ENCODE results near the gene ACAP1. TPM values are rescaled to one million over a fixed set of nuclear protein-coding genes. Genes with fewer than 3 reads are reported as not detected.

ACAP1 gene
- total RNA-seq, 1 experiment from 2014 or later, result 8.8 TPM

GRCh38 chr17:7389924-7390910 is 53.9 kb downstream of the ACAP1 start:
- no peak for DNase-seq (ENCODE audit: low read depth, low spot score)
- no peak overlapping the region for H3K9ac ChIP-seq (ENCODE audit: low read length)

GRCh38 chr17:7391307-7391706 is 55.0 kb downstream of the ACAP1 start:
- Histone ChIP-seq H4K20me1 (ENCODE audit: insufficient read depth) (no peaks in the 10 kb centered on the region), H2AFZ (ENCODE audit: low read depth, low read length, poor library complexity, severe bottlenecking) (no peak overlapping the region), H3K79me2 (ENCODE audit: insufficient read depth, low read length) (0 out of 2 replicates have a peak, but pooled peaks cover 7% of the 10 kb centered on the region), H3K4me2 (ENCODE audit: low read length) (no peak overlapping the region), H3K4me3 (replicated peaks in 1 of 2; ENCODE audit: low read depth in 1 of 2, low read length in 2 of 2) (no peak overlapping the region), H3K27ac (ENCODE audit: low read depth, low read length) (no peak overlapping the region), H3K9ac (ENCODE audit: low read length) (no peak overlapping the region), H3K9me3 (ENCODE audit: control insufficient read depth in 1 of 2, insufficient read depth in 1 of 2, low read depth in 1 of 2, low read length in 2 of 2) (no peaks in the 10 kb centered on the region), H3K9me2 (ENCODE audit: insufficient read depth) (no peaks in the 10 kb centered on the region), H3K36me3 (ENCODE audit: control insufficient read depth in 1 of 2, insufficient read depth in 2 of 2, low read length in 2 of 2) (peaks cover 10 to 18% of the 10 kb centered on the region in 2 experiments; a peak in 3 of 4 replicates), H3K4me1 (ENCODE audit: control insufficient read depth in 1 of 2, insufficient read depth in 2 of 2, low read length in 2 of 2) (peaks cover 7 to 22% of the 10 kb centered on the region in 2 experiments; a peak in 3 of 4 replicates), H3K27me3 (ENCODE audit: insufficient read depth, low read length) (no peaks in the 10 kb centered on the region)
- DNase-seq (ENCODE audit: low read depth, low spot score) (no peak), ATAC-seq (no peak)
- ChIA-PET POLR2A (no interaction called here), RAD21 (ENCODE audit: low non-redundant PET in 1 of 2, low total read pairs in 2 of 2, uncharacterized antibody in 2 of 2, unreplicated experiment in 2 of 2) (no interaction called here), CTCF (no interaction called here)
- intact Hi-C loops (cut with micrococcal nuclease), result loop anchor here (5.0 kb wide), 1 partner anchor 34 kb away; the partner anchor contains the start of gene TMEM95
- BruUV-seq (replicated peaks), result no TSS peak
- TF ChIP-seq ZFX (IDR thresholded peaks at IDR 0.05) (no peak), SRF (IDR thresholded peaks at IDR 0.05; ENCODE audit: low read depth) (no peak), MAX (IDR thresholded peaks at IDR 0.05) (no peak), ATF3 (IDR thresholded peaks at IDR 0.05) (no peak), YY1 (IDR thresholded peaks at IDR 0.05; ENCODE audit: extremely low read depth, insufficient replicate concordance, low read depth, low read length) (no peak), ZBTB33 (IDR thresholded peaks at IDR 0.05; ENCODE audit: extremely low read depth, insufficient replicate concordance, low read length) (no peak), JUND (IDR thresholded peaks at IDR 0.05) (no peak), CEBPB (IDR thresholded peaks at IDR 0.05; ENCODE audit: low read depth) (no peak), SIN3A (IDR thresholded peaks at IDR 0.05; ENCODE audit: low read depth) (no peak), POLR2AphosphoS5 (IDR thresholded peaks at IDR 0.05; ENCODE audit: low read depth, low read length) (no peak)

More at GRCh38 chr17:7389924-7390910, 53.9 kb downstream of the ACAP1 start:
- Histone ChIP-seq H3K27ac (ENCODE audit: low read depth, low read length) (no peak overlapping the region), H3K9me3 (ENCODE audit: control insufficient read depth in 1 of 2, insufficient read depth in 1 of 2, low read depth in 1 of 2, low read length in 2 of 2) (no peaks in the 10 kb centered on the region), H3K4me3 (replicated peaks in 1 of 2; ENCODE audit: low read depth in 1 of 2, low read length in 2 of 2) (no peak overlapping the region), H3K9me2 (ENCODE audit: insufficient read depth) (no peaks in the 10 kb centered on the region), H3K79me2 (ENCODE audit: insufficient read depth, low read length) (0 out of 2 replicates have a peak, but pooled peaks cover 7% of the 10 kb centered on the region), H4K20me1 (ENCODE audit: insufficient read depth) (no peaks in the 10 kb centered on the region), H3K36me3 (ENCODE audit: control insufficient read depth in 1 of 2, insufficient read depth in 2 of 2, low read length in 2 of 2) (peaks cover 10 to 18% of the 10 kb centered on the region in 2 experiments; a peak in 3 of 4 replicates), H2AFZ (ENCODE audit: low read depth, low read length, poor library complexity, severe bottlenecking) (no peak overlapping the region), H3K4me2 (ENCODE audit: low read length) (no peak overlapping the region), H3K4me1 (ENCODE audit: control insufficient read depth in 1 of 2, insufficient read depth in 2 of 2, low read length in 2 of 2) (peaks cover 6 to 17% of the 10 kb centered on the region in 2 experiments; a peak in 3 of 4 replicates), H3K27me3 (ENCODE audit: insufficient read depth, low read length) (no peaks in the 10 kb centered on the region)
- ChIA-PET POLR2A (interaction anchor here (1.2 kb wide), 1 partner anchor 11 kb away, joined by 3 read pairs; no protein-coding TSS in a partner anchor), CTCF (no interaction called here), RAD21 (ENCODE audit: low non-redundant PET in 1 of 2, low total read pairs in 2 of 2, uncharacterized antibody in 2 of 2, unreplicated experiment in 2 of 2) (no interaction called here)
- intact Hi-C loops (cut with micrococcal nuclease), result loop anchor here (5.0 kb wide), 1 partner anchor 33 kb away; the partner anchor contains the start of gene TMEM95
- TF ChIP-seq FOSL1 (IDR thresholded peaks at IDR 0.05; ENCODE audit: low read depth) (no peak), ATF3 (IDR thresholded peaks at IDR 0.05) (no peak), EZH2 (IDR thresholded peaks at IDR 0.05) (no peak), YY1 (IDR thresholded peaks at IDR 0.05; ENCODE audit: extremely low read depth, insufficient replicate concordance, low read depth, low read length) (no peak), JUND (IDR thresholded peaks at IDR 0.05) (no peak)
- ATAC-seq, result no peak
- no TSS peak for BruUV-seq (replicated peaks)

Measured in HCT116 (cell line).